GM19023 (cell line): ENCODE data around the gene KLF6.
A peak's percentile ranks its signal among the peaks of the same experiment; 100 is the strongest.
"Not testable (repeated sequence)": the region's sequence is repeated elsewhere in the genome, so short reads cannot be mapped to it uniquely, and the experiment has no call there.

Experiments used
- ATAC-seq: cut with Tn5 transposase; IDR thresholded peaks from one replicate; pipeline ENCODE4 v1.9.1; 2021; ENCODE audit warnings: mild to moderate bottlenecking, moderate library complexity; ENCODE audit not compliant: unreplicated experiment

Gene KLF6

DNA sequence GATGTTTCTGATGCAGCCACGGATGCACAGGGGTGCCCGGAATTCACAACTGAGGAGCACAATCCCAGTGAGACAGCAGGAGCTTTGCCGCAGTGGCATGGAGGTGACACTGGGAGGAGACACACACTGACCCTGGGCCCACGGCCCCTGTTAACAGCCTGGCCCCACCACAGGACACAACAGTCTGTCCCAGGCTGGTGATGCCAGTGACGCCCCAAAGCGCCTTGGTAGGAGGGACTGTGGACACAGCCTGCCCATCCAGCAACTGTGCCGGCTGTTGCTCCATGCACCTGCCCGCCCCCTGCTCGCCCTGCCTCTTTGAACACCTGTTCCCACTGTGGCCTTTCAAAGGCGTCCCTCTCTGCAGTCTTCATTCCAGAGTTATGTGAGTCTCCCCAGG, 49.8 kb downstream of the KLF6 start:
- ATAC-seq, result peak; percentile 55

DNA sequence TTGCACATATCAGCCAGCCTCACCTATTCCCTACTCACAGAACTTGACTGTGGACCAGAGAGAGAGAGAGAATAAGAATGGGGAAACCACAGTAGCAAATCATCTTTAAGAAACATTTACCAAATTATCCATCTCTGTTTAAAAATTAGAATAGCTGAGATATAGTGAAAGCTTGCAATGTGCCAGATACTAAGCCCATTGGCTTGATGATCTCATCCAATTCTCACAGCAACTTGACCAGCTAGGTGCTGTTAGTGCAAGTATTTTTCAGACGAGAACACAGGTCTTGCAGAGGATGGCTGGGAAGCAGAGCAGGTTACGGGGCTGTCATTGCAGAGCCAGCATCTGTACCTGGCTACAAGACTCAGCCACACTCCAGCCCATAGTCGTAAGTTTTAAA, 50.9 kb downstream of the KLF6 start:
- ATAC-seq, result no peak

DNA sequence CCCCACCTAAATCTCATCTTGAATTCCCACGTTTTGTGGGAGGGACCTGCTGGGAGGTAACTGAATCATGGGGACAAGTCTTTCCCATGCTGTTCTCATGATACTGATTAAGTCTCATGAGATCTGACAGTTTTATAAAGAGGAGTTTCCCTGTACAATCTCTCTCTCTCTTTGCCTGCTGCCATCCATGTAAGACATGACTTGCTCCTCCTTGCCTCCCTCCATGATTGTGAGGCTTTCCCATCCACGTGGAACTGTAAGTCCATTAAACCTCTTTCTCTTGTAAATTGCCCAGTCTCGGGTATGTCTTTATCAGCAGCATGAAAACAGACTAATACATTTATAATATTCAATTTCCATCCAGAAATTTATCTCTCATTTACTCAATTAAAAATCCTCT, 52.8 kb downstream of the KLF6 start:
- not testable (repeated sequence) for ATAC-seq

DNA sequence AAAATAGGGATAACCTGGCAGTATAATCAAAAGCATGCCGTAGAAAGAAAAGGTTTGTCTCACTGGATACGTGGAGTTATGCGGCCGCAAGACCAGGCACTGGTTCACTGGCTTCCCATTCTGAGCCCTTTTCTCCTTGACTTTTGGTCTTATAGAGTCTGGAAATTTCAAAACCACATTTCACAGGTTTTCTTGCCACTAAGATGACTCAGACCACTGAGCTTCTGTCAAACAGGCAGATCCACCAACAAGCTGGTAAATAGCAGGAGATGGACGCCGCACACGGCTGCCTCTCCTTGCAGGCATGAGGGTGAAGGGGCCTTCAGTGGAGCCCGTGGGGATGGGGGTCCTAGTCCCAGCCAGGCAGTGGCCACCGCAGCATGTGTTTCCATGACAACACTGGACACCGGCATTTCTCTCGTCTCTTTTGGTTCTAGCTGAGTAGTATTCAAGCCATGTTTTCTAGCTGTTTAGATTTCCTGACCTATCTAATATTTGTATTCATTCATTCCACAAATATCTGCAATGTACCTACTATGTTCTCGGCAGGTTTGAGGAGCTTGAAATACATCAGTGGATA, 55.5 kb downstream of the KLF6 start:
- ATAC-seq, result no peak

DNA sequence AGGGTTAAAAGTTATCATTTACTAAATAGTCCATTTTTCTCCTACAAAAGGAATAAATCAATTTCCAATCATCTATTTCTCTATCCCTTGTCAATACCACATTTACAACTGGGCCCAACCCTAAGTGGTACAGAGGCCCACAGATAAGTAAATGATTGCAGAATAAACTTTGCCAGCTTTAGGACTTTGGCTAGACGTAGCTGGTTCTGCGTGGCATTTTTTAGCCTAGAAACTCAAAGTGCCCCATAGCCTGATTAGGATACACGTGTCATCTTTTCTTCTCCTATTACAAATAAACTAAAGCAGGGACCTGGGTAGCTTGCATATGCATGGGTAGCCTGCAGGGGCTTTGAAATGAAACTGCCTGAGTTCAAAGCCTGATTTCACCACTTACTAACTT, 56.4 kb downstream of the KLF6 start:
- ATAC-seq, result no peak

DNA sequence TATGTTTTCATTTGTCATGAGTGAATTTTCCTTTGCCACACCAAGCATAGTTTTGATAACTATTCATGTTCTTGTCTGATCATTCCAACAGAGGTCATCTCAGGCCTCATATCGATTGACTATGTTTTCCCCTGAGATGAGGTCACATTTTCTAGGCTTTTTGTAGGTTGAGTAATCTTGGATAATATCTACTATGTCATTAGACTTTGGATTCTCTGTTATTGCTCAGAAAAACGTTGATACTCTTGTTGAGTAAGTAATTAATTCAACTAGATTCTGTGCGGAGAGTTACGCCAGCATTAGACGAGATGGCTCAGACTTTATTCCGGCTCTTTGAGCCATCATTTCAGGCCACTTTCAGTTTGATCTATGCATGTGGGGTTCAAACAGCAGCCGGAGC, 57.7 kb downstream of the KLF6 start:
- ATAC-seq, result no peak
